HepG2 (cell line): ENCODE measurements around the gene NDST1. TPM values are rescaled to one million over a fixed set of nuclear protein-coding genes. Genes with fewer than 3 reads are reported as not detected.

Experiments
- ATAC-seq: fragments of 200-7000 bp; cut with Tn5 transposase; 3 replicates; pipeline ENCODE4 v1.9.1; 2020; ENCODE audit warnings: mild to moderate bottlenecking, moderate library complexity
- BruUV-seq: library from RNA; stranded (reverse); fragments of 400-500 nt; replicated peaks from 2 replicates; lab custom pipeline; 2021; lab: Mats Ljungman, UMichigan
- CTCF ChIA-PET: fragments of 300-600 bp; formaldehyde crosslinking; extraction: SDS; loops from one replicate; lab custom pipeline; 2021; ENCODE audit warnings: low total read pairs, inconsistent platforms, low intra/inter-chr PET ratio; lab: Yijun Ruan, JAX
- POLR2A ChIA-PET: fragments of 350-600 bp; sonication (Branson Sonifier 250); formaldehyde crosslinking; loops from one replicate; lab custom pipeline; 2020; ENCODE audit warnings: antibody characterized with exemption, inconsistent platforms; lab: Yijun Ruan, JAX
- DNase-seq: peaks from one replicate; pipeline ENCODE4 v3.0.0-alpha.2; 2015; ENCODE audit warnings: low spot score
- FAIRE-seq: peaks from 3 replicates; lab custom pipeline; 2011; peaks lifted over from hg19 to GRCh38; lab: Jason Lieb, UNC
- H2AFZ ChIP-seq: one replicate; pipeline ENCODE4 v1.6.1; 2011; ENCODE audit warnings: low read length, inconsistent platforms
- H3K27ac ChIP-seq: fragments of 300-600 bp; 3 replicates; pipeline ENCODE4 v1.8.0; 2011; ENCODE audit warnings: mixed run types, mild to moderate bottlenecking, mixed read lengths, low read length, inconsistent platforms; ENCODE audit not compliant: insufficient read depth; ENCODE audit errors: extremely low read length
- H3K27me3 ChIP-seq, 2 experiments: fragments of 200-600 bp in 1 of 2; 2 replicates in 1 of 2; 3 replicates in 1 of 2; pipeline versions ENCODE4 v1.6.0 to v1.8.0; 2011; ENCODE audit warnings: low read length in 2 of 2, mild to moderate bottlenecking in 2 of 2, moderate library complexity in 2 of 2, inconsistent platforms in 1 of 2; ENCODE audit not compliant: insufficient read depth in 2 of 2, control insufficient read depth in 1 of 2
- H3K36me3 ChIP-seq, 2 experiments: fragments of 200-600 bp in 1 of 2; replicated peaks in 1 of 2; 2 replicates in 1 of 2; 3 replicates in 1 of 2; pipeline versions ENCODE4 v1.5.1 to v1.8.0; 2011; ENCODE audit warnings: low read length in 2 of 2, inconsistent platforms in 1 of 2; ENCODE audit not compliant: insufficient read depth in 2 of 2, control insufficient read depth in 1 of 2
- H3K4me1 ChIP-seq: 2 replicates; pipeline ENCODE4 v1.5.1; 2012; ENCODE audit warnings: low read length, inconsistent platforms; ENCODE audit not compliant: insufficient read depth
- H3K4me2 ChIP-seq: 2 replicates; pipeline ENCODE4 v1.6.0; 2011; ENCODE audit warnings: low read depth, low read length, inconsistent platforms
- H3K4me3 ChIP-seq, 3 experiments: fragments of 200-600 bp in 1 of 3; sonication (generic), shearing (Covaris generic) in 1 of 3; replicated peaks in 1 of 3; 2 replicates each; pipeline ENCODE4 v1.5.1; 2011 to 2016; ENCODE audit warnings: low read length in 3 of 3, inconsistent platforms in 2 of 3, low read depth in 2 of 3, mild to moderate bottlenecking in 2 of 3, control low read depth in 1 of 3, mixed read lengths in 1 of 3; ENCODE audit not compliant: insufficient read depth in 1 of 3
- H3K79me2 ChIP-seq: one replicate; pipeline ENCODE4 v1.6.1; 2011; ENCODE audit warnings: low read length, inconsistent platforms; ENCODE audit not compliant: insufficient read depth
- H3K9ac ChIP-seq: 2 replicates; pipeline ENCODE4 v1.6.0; 2011; ENCODE audit warnings: mild to moderate bottlenecking, low read depth, low read length, inconsistent platforms; ENCODE audit not compliant: insufficient read depth
- H3K9me3 ChIP-seq: 2 replicates; pipeline ENCODE4 v1.5.1; 2012; ENCODE audit warnings: mild to moderate bottlenecking, low read length
- H4K20me1 ChIP-seq: 2 replicates; pipeline ENCODE4 v1.6.0; 2011; ENCODE audit warnings: inconsistent platforms, mild to moderate bottlenecking, low read length, moderate library complexity; ENCODE audit not compliant: insufficient read depth
- AGO2 ChIP-seq: fragments of 200-400 bp; formaldehyde crosslinking; optimal IDR thresholded peaks from 2 replicates; pipeline ENCODE3; 2017; ENCODE audit warnings: mild to moderate bottlenecking, low read depth, low read length, moderate library complexity
- ELF4 ChIP-seq: sonication (generic); formaldehyde crosslinking; IDR thresholded peaks from 2 replicates; pipeline ENCODE4 v1.5.0; 2020; ENCODE audit warnings: missing genetic modification reagents, mild to moderate bottlenecking, moderate library complexity, borderline replicate concordance
- HNRNPH1 ChIP-seq: fragments of 200-400 bp; formaldehyde crosslinking; optimal IDR thresholded peaks from 2 replicates; pipeline ENCODE3; 2017; ENCODE audit warnings: mild to moderate bottlenecking, low read depth, low read length
- MAFF ChIP-seq: IDR thresholded peaks from 2 replicates; pipeline ENCODE4 v1.6.1; 2011; ENCODE audit warnings: low read depth, low read length, improper control_type of control experiment
- MAFK ChIP-seq, 2 experiments: IDR thresholded peaks in 1 of 2; conservative IDR thresholded peaks in 1 of 2; 2 replicates each; pipeline ENCODE4 v1.6.1; 2011; ENCODE audit warnings: improper control_type of control experiment in 2 of 2, low read length in 2 of 2
- PAX8 ChIP-seq: sonication (generic); formaldehyde crosslinking; IDR thresholded peaks from 2 replicates; pipeline ENCODE4 v1.8.0; 2022; ENCODE audit warnings: mild to moderate bottlenecking, missing genetic modification reagents, borderline replicate concordance
- PPARG ChIP-seq: conservative IDR thresholded peaks from 2 replicates; pipeline ENCODE4 v1.6.1; 2016; ENCODE audit warnings: missing biosample characterization, missing genetic modification reagents
- SIN3B ChIP-seq: fragments of 150-350 bp; IDR thresholded peaks from 2 replicates; pipeline ENCODE4 v1.6.1; 2014; ENCODE audit warnings: low read length
- SNAI1 ChIP-seq: sonication (generic); formaldehyde crosslinking; IDR thresholded peaks from 2 replicates; pipeline ENCODE4 v1.5.0; 2020; ENCODE audit warnings: mild to moderate bottlenecking, missing genetic modification reagents, borderline replicate concordance
- SNAPC4 ChIP-seq: sonication (generic); formaldehyde crosslinking; IDR thresholded peaks from 2 replicates; pipeline ENCODE4 v1.4.0; 2020; ENCODE audit warnings: mild to moderate bottlenecking, missing genetic modification reagents
- ZNF136 ChIP-seq: sonication (generic); formaldehyde crosslinking; IDR thresholded peaks from 2 replicates; pipeline ENCODE4 v1.8.1; 2022; ENCODE audit warnings: low read depth, mild to moderate bottlenecking, moderate library complexity, missing genetic modification reagents
- ZNF777 ChIP-seq: sonication (generic); formaldehyde crosslinking; IDR thresholded peaks from 2 replicates; pipeline ENCODE4 v1.4.0; 2020; ENCODE audit warnings: missing genetic modification reagents
- WGBS: methylation state at CpG from one replicate; pipeline ENCODE4 v1.1.6; 2017; ENCODE audit warnings: low lambda C conversion rate; 5-methylcytosine and 5-hydroxymethylcytosine counted together
- in situ Hi-C: cut with HindIII; loops from 2 replicates; pipeline ENCODE4 v1.10.0; 2017; ENCODE audit warnings: low pct_unique_long_range_greater_than_20kb; ENCODE audit not compliant: extremely low pct_ligation_motif_present
- intact Hi-C: fragments of 100-400 bp; cut with micrococcal nuclease; formaldehyde crosslinking; loops from one replicate; pipeline ENCODE4 v1.10.0; 2022; ENCODE audit not compliant: unreplicated experiment
- polyA plus RNA-seq, 8 experiments: library from polyadenylated mRNA; depleted of rRNA in 3 of 8; stranded (reverse) in 7 of 8; unstranded in 1 of 8; fragments of >200 nt; fragmentation: Illumina TruSeq in 4 of 8; extraction: Trizol in 4 of 8; gene quantifications; 2 replicates each; pipeline versions ENCODE4 v1.2.1 to v1.2.3, GENCODE V29; 2011 to 2016; ENCODE audit warnings: low read depth in 4 of 8, missing spikeins in 1 of 8, mixed read lengths in 1 of 8; ENCODE audit not compliant: insufficient read depth in 1 of 8
- total RNA-seq, 5 experiments: library from RNA; depleted of rRNA; stranded (reverse); fragments of >200 nt; fragmentation: Illumina TruSeq; extraction: Trizol; gene quantifications; 2 replicates each; pipeline ENCODE4 v1.2.3, GENCODE V29; 2016; ENCODE audit warnings: low read depth in 1 of 5

Gene NDST1
- total and polyA plus RNA-seq, 2 of the 13 experiments (the other 11 are each of a cell fraction or from before 2014, with no cell fraction given), result 23.8 to 26.2 TPM

GRCh38 chr5:150554857-150555256 is 46.9 kb downstream of the NDST1 start (continued):
- no peak for TF ChIP-seq ELF4 (CRISPR knock-in tag)
- no peak for TF ChIP-seq ZNF136 (CRISPR knock-in tag)
- TF ChIP-seq HNRNPH1, result no peak
- no peak for TF ChIP-seq PPARG (CRISPR knock-in tag)

- no TSS peak for BruUV-seq
- TF ChIP-seq SNAI1 (CRISPR knock-in tag), result no peak
- no peak for TF ChIP-seq SIN3B
- no peaks in the 10 kb centered on the region for H3K9me3 ChIP-seq
- H3K4me1 ChIP-seq, result peaks cover 8% of the 10 kb centered on the region
- no peak for FAIRE-seq
- in situ Hi-C loops (no loop called here), intact Hi-C loops (no loop called here)
- no peaks in the 10 kb centered on the region for H4K20me1 ChIP-seq
- H2AFZ ChIP-seq, result no peak overlapping the region
- ChIA-PET POLR2A (no interaction called here), CTCF (no interaction called here)
- peaks cover 12 to 29% of the 10 kb centered on the region in 2 experiments; a peak in 4 of 5 replicates for H3K36me3 ChIP-seq
- ATAC-seq, result no peak
- no peak overlapping the region for H3K27ac ChIP-seq
- no peak overlapping the region for H3K9ac ChIP-seq
- no peak overlapping the region for H3K4me3 ChIP-seq
- H3K27me3 ChIP-seq, result no peaks in the 10 kb centered on the region
- no peaks in the 10 kb centered on the region for H3K79me2 ChIP-seq
- no peak overlapping the region for H3K4me2 ChIP-seq
- WGBS, result 100% methylated on average over 3 of the region's 3 CpGs
- no peak for DNase-seq
Measured at GRCh38 chr5:150556106-150556505, 48.2 kb downstream of the NDST1 start.

GRCh38 chr5:150556859-150557508 is 49.1 kb downstream of the NDST1 start:
- ChIA-PET POLR2A (interaction anchor here (1.6 kb wide), 1 partner anchor 11 kb away, joined by 3 read pairs; no protein-coding TSS in a partner anchor), CTCF (no interaction called here)
- BruUV-seq, result TSS peak; percentile 30
- Histone ChIP-seq H2AFZ (no peak overlapping the region), H3K9ac (no peak overlapping the region), H3K4me2 (no peak overlapping the region), H3K4me3 (no peak overlapping the region), H3K36me3 (peaks cover 6 to 21% of the 10 kb centered on the region in 2 experiments; a peak in 4 of 5 replicates), H3K9me3 (no peaks in the 10 kb centered on the region), H4K20me1 (no peaks in the 10 kb centered on the region), H3K79me2 (no peaks in the 10 kb centered on the region), H3K27me3 (no peaks in the 10 kb centered on the region), H3K4me1 (peaks cover 16% of the 10 kb centered on the region), H3K27ac (no peak overlapping the region)
- in situ Hi-C loops (no loop called here), intact Hi-C loops (no loop called here)
- DNase-seq (no peak), ATAC-seq (no peak), FAIRE-seq (no peak)
- 89% methylated on average over 7 of the region's 7 CpGs for WGBS
- TF ChIP-seq ZNF777 (CRISPR knock-in tag) (no peak), MAFK (conservative IDR thresholded peaks at IDR 0.05 in 1 of 2, IDR thresholded peaks at IDR 0.05 in 1 of 2; ENCODE audit: low read length in 2 of 2) (peak; percentile 79 to 86), MAFF (peak; percentile 80), PAX8 (CRISPR knock-in tag) (no peak), SNAPC4 (CRISPR knock-in tag) (no peak), AGO2 (peak; percentile 3)
